HG02938 (cell line): ENCODE measurements around the gene SLC16A7.

Experiments
- ATAC-seq: cut with Tn5 transposase; IDR thresholded peaks from one replicate; pipeline ENCODE4 v1.9.1; 2021; ENCODE audit warnings: mild to moderate bottlenecking, moderate library complexity; ENCODE audit not compliant: unreplicated experiment

The SLC16A7 gene

GRCh38 chr12:59827767-59828166 is 231.9 kb downstream of the SLC16A7 start:
- ATAC-seq: no peak

- no peak for ATAC-seq
These were observed 232.7 kb downstream of the SLC16A7 start for GRCh38 chr12:59828521-59828920.

- ATAC-seq: no peak
These were observed 237.6 kb downstream of the SLC16A7 start for GRCh38 chr12:59833408-59833807.

- ATAC-seq: no peak
These were observed 239.0 kb downstream of the SLC16A7 start for GRCh38 chr12:59834659-59835474.
